Tibial nerve (tissue), 4 donors: Measurements from ENCODE around the gene C4orf51.

Experiments used
- CTCF ChIP-seq, 5 experiments: fragments of 200-600 bp in 3 of 5; fragments of 450-650 bp in 2 of 5; sonication (generic) in 3 of 5; IDR thresholded peaks; one replicate each; pipeline ENCODE4 v1.5.1; 2016 to 2019; ENCODE audit warnings: antibody characterized with exemption in 5 of 5, mild to moderate bottlenecking in 3 of 5, moderate library complexity in 2 of 5
- EP300 ChIP-seq, 2 donors: sonication (generic); formaldehyde crosslinking; IDR thresholded peaks; one replicate each; pipeline ENCODE4 v1.6.1; 2017; ENCODE audit warnings: antibody characterized with exemption in 2 of 2, mild to moderate bottlenecking in 1 of 2
- POLR2A ChIP-seq, 2 donors: fragments of 450-650 bp; IDR thresholded peaks; one replicate each; pipeline ENCODE4 v1.6.1; 2017; ENCODE audit warnings: antibody characterized with exemption in 2 of 2, mild to moderate bottlenecking in 2 of 2, moderate library complexity in 2 of 2

GRCh38 chr4:145663194-145663593 lies 16.8 kb upstream of the C4orf51 start:
- TF ChIP-seq POLR2A (IDR thresholded peaks at IDR 0.05) (no peak), CTCF (IDR thresholded peaks at IDR 0.05) (no peak), EP300 (IDR thresholded peaks at IDR 0.05) (no peak)
